Mucosa of rectum (tissue), 2 donors: ENCODE results near the gene TDRD1.

Experiments
- H3K27ac ChIP-seq, 2 donors: one replicate each; pipeline ENCODE4 v1.7.0; 2013; ENCODE audit warnings: inconsistent platforms in 2 of 2, low read depth in 2 of 2, low read length in 2 of 2
- H3K27me3 ChIP-seq, 2 donors: one replicate each; pipeline ENCODE4 v1.7.0; 2013; ENCODE audit warnings: low read length in 2 of 2; ENCODE audit not compliant: control insufficient read depth in 2 of 2, insufficient read depth in 2 of 2
- H3K36me3 ChIP-seq, 2 donors: one replicate each; pipeline ENCODE4 v1.7.0; 2013; ENCODE audit warnings: low read length in 2 of 2; ENCODE audit not compliant: control insufficient read depth in 2 of 2, insufficient read depth in 2 of 2
- H3K4me1 ChIP-seq, 2 donors: one replicate each; pipeline ENCODE4 v1.7.0; 2013; ENCODE audit warnings: low read length in 2 of 2, mild to moderate bottlenecking in 1 of 2; ENCODE audit not compliant: control insufficient read depth in 2 of 2, insufficient read depth in 2 of 2
- H3K4me3 ChIP-seq, 2 donors: one replicate each; pipeline ENCODE4 v1.7.0; 2013; ENCODE audit warnings: low read length in 2 of 2
- H3K9ac ChIP-seq, 2 donors: one replicate each; pipeline ENCODE4 v1.7.0; 2013; ENCODE audit warnings: low read length in 2 of 2, low read depth in 1 of 2, mild to moderate bottlenecking in 1 of 2
- H3K9me3 ChIP-seq, 2 donors: one replicate each; pipeline ENCODE4 v1.7.0; 2013; ENCODE audit warnings: low read length in 2 of 2; ENCODE audit not compliant: control insufficient read depth in 2 of 2
- donor health status: healthy.
- donor health status: Normal muscosa, but diverticular disease.

Gene TDRD1

DNA sequence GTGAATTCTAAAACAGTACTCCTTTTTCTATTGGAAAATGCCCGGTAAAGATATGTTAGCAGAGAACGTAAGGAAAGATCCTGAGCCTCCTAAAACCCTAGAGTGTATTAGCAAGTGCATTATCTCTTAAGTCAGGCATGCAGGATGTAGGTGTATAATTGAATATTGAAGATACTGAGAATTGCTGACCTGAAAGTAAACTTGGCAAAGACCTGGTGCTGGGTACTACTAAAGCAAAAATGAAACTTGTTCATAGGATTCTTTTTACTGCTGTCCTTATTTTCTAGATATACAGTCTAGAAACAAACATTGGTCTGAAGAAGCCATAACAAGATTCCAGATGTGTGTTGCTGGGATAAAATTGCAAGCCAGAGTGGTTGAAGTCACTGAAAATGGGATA, 41.1 kb downstream of the TDRD1 start:
- no peak overlapping the region for H3K27ac ChIP-seq
- H3K4me3 ChIP-seq = no peak overlapping the region
- no peak overlapping the region for H3K9ac ChIP-seq
- H3K36me3 ChIP-seq = no peaks in the 10 kb centered on the region
- no peaks in the 10 kb centered on the region for H3K4me1 ChIP-seq
- peaks cover 0 to 4% of the 10 kb centered on the region in 2 donors for H3K27me3 ChIP-seq
- no peaks in the 10 kb centered on the region for H3K9me3 ChIP-seq

- H3K9ac ChIP-seq = no peak overlapping the region
- no peaks in the 10 kb centered on the region for H3K9me3 ChIP-seq
- H3K27me3 ChIP-seq = peaks cover 0 to 4% of the 10 kb centered on the region in 2 donors
- H3K4me1 ChIP-seq = no peaks in the 10 kb centered on the region
- no peak overlapping the region for H3K4me3 ChIP-seq
- H3K27ac ChIP-seq = no peak overlapping the region
- H3K36me3 ChIP-seq = no peaks in the 10 kb centered on the region
Measured at GRCh38 chr10:114221235-114221634, 42.1 kb downstream of the TDRD1 start.

DNA sequence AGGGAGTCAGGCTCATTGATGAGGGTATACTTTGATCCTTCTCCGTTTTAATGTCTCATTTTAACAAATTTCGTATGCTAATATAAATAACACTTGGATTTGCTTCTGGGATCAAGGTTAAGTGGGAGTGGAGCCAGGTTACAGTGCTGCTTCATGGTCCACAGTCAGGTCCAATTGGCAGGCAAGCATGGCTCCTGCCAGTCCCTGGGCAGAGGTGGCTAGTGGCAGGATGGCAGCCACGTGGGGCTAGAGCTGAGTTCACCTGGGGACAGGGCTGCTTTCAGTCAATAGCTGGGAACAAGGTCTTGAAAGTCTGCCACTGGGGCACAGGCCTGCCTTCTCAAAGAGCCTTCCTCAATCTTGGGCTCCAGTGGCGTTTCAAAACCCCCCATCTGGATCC, 43.9 kb downstream of the TDRD1 start:
- Histone ChIP-seq H3K9me3 (no peaks in the 10 kb centered on the region), H3K27ac (no peak overlapping the region), H3K4me1 (no peaks in the 10 kb centered on the region), H3K36me3 (no peaks in the 10 kb centered on the region), H3K9ac (no peak overlapping the region), H3K4me3 (no peak overlapping the region), H3K27me3 (peaks cover 4 to 9% of the 10 kb centered on the region in 2 donors)

GRCh38 chr10:114228156-114228555, 49.0 kb downstream of the TDRD1 start:
- H3K4me3 ChIP-seq = no peak overlapping the region
- H3K9ac ChIP-seq = no peak overlapping the region
- H3K27ac ChIP-seq = no peak overlapping the region
- H3K9me3 ChIP-seq = no peaks in the 10 kb centered on the region
- peaks cover 2 to 11% of the 10 kb centered on the region in 2 donors for H3K27me3 ChIP-seq
- H3K4me1 ChIP-seq = no peaks in the 10 kb centered on the region
- no peaks in the 10 kb centered on the region for H3K36me3 ChIP-seq

DNA sequence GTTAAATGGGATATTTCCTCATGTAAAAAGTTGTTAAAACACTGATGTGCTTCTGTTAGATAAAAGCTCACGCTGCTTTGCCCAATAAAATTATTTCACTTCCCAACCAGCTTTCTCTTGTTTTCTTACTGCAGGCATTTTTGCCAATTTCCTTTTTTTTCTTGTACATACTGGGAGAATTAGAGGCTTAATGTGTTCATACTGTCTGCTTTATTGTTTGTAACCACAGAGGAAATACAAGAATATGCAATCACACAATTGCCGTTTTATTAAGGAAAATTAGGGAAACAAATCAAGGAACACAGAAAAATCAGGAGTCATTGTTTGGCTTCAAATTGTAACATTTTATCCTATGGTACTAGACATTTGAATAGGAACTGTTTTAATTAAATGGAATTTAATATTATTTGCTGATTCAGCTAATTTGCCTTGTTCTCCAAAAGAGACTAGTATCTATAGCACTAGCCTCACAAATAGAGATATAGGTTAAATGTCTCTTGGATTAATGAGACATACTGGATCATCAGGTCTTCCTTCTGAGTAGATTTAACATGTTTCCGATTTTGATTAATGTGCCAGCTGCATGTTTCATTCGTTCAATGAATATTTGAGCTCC, 53.5 kb downstream of the TDRD1 start:
- no peak overlapping the region for H3K4me3 ChIP-seq
- no peaks in the 10 kb centered on the region for H3K36me3 ChIP-seq
- no peaks in the 10 kb centered on the region for H3K4me1 ChIP-seq
- no peaks in the 10 kb centered on the region for H3K9me3 ChIP-seq
- H3K9ac ChIP-seq = no peak overlapping the region
- no peak overlapping the region for H3K27ac ChIP-seq
- peaks cover 19 to 20% of the 10 kb centered on the region in 2 donors for H3K27me3 ChIP-seq

- Histone ChIP-seq H3K9ac (no peak overlapping the region), H3K36me3 (no peaks in the 10 kb centered on the region), H3K27me3 (peaks cover 24% of the 10 kb centered on the region in 2 donors), H3K4me3 (no peak overlapping the region), H3K27ac (no peak overlapping the region), H3K9me3 (no peaks in the 10 kb centered on the region), H3K4me1 (no peaks in the 10 kb centered on the region)
Measured at GRCh38 chr10:114233482-114233881, 54.3 kb downstream of the TDRD1 start.

DNA sequence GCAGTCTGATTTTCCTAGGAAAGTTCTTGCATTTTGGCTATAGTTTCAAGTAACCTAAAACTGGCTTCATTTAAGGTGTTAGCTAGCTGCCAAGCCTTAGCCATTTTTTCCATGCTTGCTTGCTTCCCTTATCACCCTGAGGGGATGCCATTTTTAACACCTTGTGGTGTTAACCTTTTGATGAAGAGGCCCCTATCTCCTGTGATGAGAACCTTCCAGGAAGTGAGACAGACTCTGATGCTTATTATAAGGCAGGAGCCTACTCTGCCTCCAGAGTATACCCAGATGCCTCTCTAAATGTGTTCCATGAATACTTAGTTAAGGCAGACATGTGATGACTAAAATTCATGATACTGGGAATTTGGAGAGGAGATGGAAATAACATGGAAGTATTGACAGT, 55.0 kb downstream of the TDRD1 start:
- Histone ChIP-seq H3K36me3 (no peaks in the 10 kb centered on the region), H3K27ac (no peak overlapping the region), H3K9ac (no peak overlapping the region), H3K4me3 (no peak overlapping the region), H3K4me1 (peaks cover 0 to 2% of the 10 kb centered on the region in 2 donors), H3K27me3 (peaks cover 24 to 27% of the 10 kb centered on the region in 2 donors), H3K9me3 (no peaks in the 10 kb centered on the region)

DNA sequence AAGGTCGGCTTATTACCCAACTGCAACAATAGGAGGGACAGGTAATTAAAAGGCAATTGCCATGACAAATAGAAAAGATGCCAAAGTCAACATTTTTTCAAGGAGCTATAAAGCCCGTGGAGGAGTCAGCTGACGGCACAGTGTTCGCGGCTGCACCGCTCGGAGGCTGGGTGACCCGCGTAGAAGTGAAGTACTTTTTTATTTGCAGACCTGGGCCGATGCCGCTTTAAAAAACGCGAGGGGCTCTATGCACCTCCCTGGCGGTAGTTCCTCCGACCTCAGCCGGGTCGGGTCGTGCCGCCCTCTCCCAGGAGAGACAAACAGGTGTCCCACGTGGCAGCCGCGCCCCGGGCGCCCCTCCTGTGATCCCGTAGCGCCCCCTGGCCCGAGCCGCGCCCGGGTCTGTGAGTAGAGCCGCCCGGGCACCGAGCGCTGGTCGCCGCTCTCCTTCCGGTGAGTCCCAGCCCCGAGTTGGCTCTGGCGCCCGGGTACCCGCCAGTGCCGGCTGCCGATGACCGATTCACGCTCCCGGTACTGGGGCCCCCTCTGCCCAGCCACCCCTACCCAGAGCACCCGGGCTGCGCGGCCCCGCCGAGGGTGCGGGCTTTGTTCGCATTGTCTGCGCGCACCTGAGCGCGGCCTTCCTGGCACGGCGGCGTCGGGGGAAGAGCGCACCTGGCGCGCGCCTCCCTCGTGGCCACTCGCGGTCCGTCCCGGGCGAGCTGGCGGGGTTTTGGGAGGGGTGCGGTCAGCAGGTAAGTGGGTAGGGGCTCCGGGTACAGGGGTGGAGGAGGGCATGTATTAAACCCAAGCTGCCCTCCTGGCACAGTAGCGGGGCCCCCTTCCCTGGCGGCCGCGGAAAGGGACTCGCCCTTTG, 60.2 kb downstream of the TDRD1 start, which contains the start of gene VWA2:
TSS of gene VWA2 (plus strand) at position 138 of the 877 bp plus-strand sequence. CDS start 9,460 bp downstream, outside the sequence.
- Histone ChIP-seq H3K4me3 (peak within 1 kb of the TSS; percentile 48 to 53), H3K27ac (no peak within 1 kb of the TSS), H3K36me3 (no peaks in the 10 kb centered on the region), H3K9me3 (no peaks in the 10 kb centered on the region), H3K4me1 (peaks cover 0 to 7% of the 10 kb centered on the region in 2 donors), H3K9ac (peak within 1 kb of the TSS in 1 of 2 donors; percentile 28), H3K27me3 (peaks cover 51 to 55% of the 10 kb centered on the region in 2 donors)

- Histone ChIP-seq H3K27ac (no peak overlapping the region), H3K4me1 (peaks cover 4 to 7% of the 10 kb centered on the region in 2 donors), H3K27me3 (peaks cover 52 to 55% of the 10 kb centered on the region in 2 donors), H3K4me3 (peak overlapping the region in 1 of 2 donors; percentile 53), H3K9me3 (no peaks in the 10 kb centered on the region), H3K9ac (no peak overlapping the region), H3K36me3 (no peaks in the 10 kb centered on the region)
Measured at GRCh38 chr10:114239994-114240345, 60.8 kb downstream of the TDRD1 start.

GRCh38 chr10:114242235-114242634, 63.1 kb downstream of the TDRD1 start:
- Histone ChIP-seq H3K27ac (no peak overlapping the region), H3K36me3 (no peaks in the 10 kb centered on the region), H3K4me1 (peaks cover 7 to 12% of the 10 kb centered on the region in 2 donors), H3K9me3 (no peaks in the 10 kb centered on the region), H3K4me3 (no peak overlapping the region), H3K27me3 (peaks cover 40 to 49% of the 10 kb centered on the region in 2 donors), H3K9ac (no peak overlapping the region)
